H9 (cell line): ENCODE data around the gene ARHGEF7. TPM values are rescaled to one million over a fixed set of nuclear protein-coding genes. Genes with fewer than 3 reads are reported as not detected.

Source experiments
- DNase-seq: peaks from one replicate; pipeline ENCODE4 v3.0.0-alpha.2; 2017
- H2AFZ ChIP-seq: one replicate; pipeline ENCODE4 v1.6.1; 2013; ENCODE audit warnings: mild to moderate bottlenecking, low read length, control low read depth, moderate library complexity
- H2AK5ac ChIP-seq: 2 replicates; pipeline ENCODE4 v1.6.1; 2013; ENCODE audit warnings: low read length, control low read depth, mixed read lengths; ENCODE audit not compliant: insufficient read length
- H2BK120ac ChIP-seq: one replicate; pipeline ENCODE4 v1.6.1; 2013; ENCODE audit warnings: low read depth, mild to moderate bottlenecking, low read length, control low read depth, inconsistent platforms; ENCODE audit not compliant: poor library complexity, severe bottlenecking
- H2BK12ac ChIP-seq: 2 replicates; pipeline ENCODE4 v1.6.1; 2013; ENCODE audit warnings: low read length, control low read depth, mixed read lengths, low read depth; ENCODE audit not compliant: insufficient read length
- H2BK15ac ChIP-seq: 2 replicates; pipeline ENCODE4 v1.6.1; 2013; ENCODE audit warnings: low read depth, low read length, control low read depth
- H2BK20ac ChIP-seq: one replicate; pipeline ENCODE4 v1.6.1; 2013; ENCODE audit warnings: low read depth, mild to moderate bottlenecking, low read length, control low read depth, inconsistent platforms; ENCODE audit not compliant: poor library complexity, severe bottlenecking
- H2BK5ac ChIP-seq: 2 replicates; pipeline ENCODE4 v1.6.1; 2013; ENCODE audit warnings: low read length, control low read depth, mixed read lengths; ENCODE audit not compliant: insufficient read length
- H3K14ac ChIP-seq: 2 replicates; pipeline ENCODE4 v1.6.1; 2013; ENCODE audit warnings: low read length, control low read depth; ENCODE audit not compliant: insufficient read depth
- H3K18ac ChIP-seq: 2 replicates; pipeline ENCODE4 v1.6.1; 2013; ENCODE audit warnings: low read depth, mild to moderate bottlenecking, mixed read lengths, low read length, control low read depth; ENCODE audit not compliant: insufficient read length
- H3K23ac ChIP-seq: 2 replicates; pipeline ENCODE4 v1.6.1; 2013; ENCODE audit warnings: low read length, control low read depth, mixed read lengths, low read depth; ENCODE audit not compliant: insufficient read length
- H3K23me2 ChIP-seq: 2 replicates; pipeline ENCODE4 v1.6.1; 2013; ENCODE audit warnings: low read depth, mild to moderate bottlenecking, mixed read lengths, low read length, control low read depth; ENCODE audit not compliant: insufficient read length, poor library complexity, severe bottlenecking
- H3K27ac ChIP-seq: 2 replicates; pipeline ENCODE4 v1.5.1; 2013; ENCODE audit warnings: low read length, control low read depth, mixed read lengths, low read depth; ENCODE audit not compliant: insufficient read length
- H3K27me3 ChIP-seq: 2 replicates; pipeline ENCODE4 v1.6.1; 2013; ENCODE audit warnings: low read length, control low read depth, inconsistent platforms; ENCODE audit not compliant: insufficient read depth
- H3K4ac ChIP-seq: 2 replicates; pipeline ENCODE4 v1.6.1; 2013; ENCODE audit warnings: low read depth, mild to moderate bottlenecking, control low read depth, inconsistent platforms, low read length, moderate library complexity
- H3K4me1 ChIP-seq: 2 replicates; pipeline ENCODE4 v1.6.1; 2013; ENCODE audit warnings: low read length, control low read depth, inconsistent platforms; ENCODE audit not compliant: insufficient read depth
- H3K4me2 ChIP-seq: 2 replicates; pipeline ENCODE4 v1.6.1; 2013; ENCODE audit warnings: low read length, control low read depth, mixed read lengths; ENCODE audit not compliant: insufficient read length, insufficient read depth
- H3K56ac ChIP-seq: 2 replicates; pipeline ENCODE4 v1.6.1; 2013; ENCODE audit warnings: low read depth, mild to moderate bottlenecking, mixed read lengths, low read length, control low read depth; ENCODE audit not compliant: insufficient read length
- H3K79me1 ChIP-seq: 2 replicates; pipeline ENCODE4 v1.6.1; 2013; ENCODE audit warnings: low read depth, mild to moderate bottlenecking, moderate library complexity, low read length, control low read depth, inconsistent platforms; ENCODE audit not compliant: insufficient read depth, poor library complexity, severe bottlenecking
- H3K79me2 ChIP-seq: 2 replicates; pipeline ENCODE4 v1.6.1; 2013; ENCODE audit warnings: low read length, control low read depth, inconsistent platforms; ENCODE audit not compliant: insufficient read depth
- H3K9ac ChIP-seq: 2 replicates; pipeline ENCODE4 v1.6.1; 2013; ENCODE audit warnings: low read length, control low read depth, mixed read lengths; ENCODE audit not compliant: insufficient read length; ENCODE audit errors: extremely low read depth
- H3K9me3 ChIP-seq: one replicate; pipeline ENCODE4 v1.6.1; 2013; ENCODE audit warnings: low read depth, low read length, inconsistent platforms; ENCODE audit not compliant: control insufficient read depth
- H3T11ph ChIP-seq: one replicate; pipeline ENCODE4 v1.6.1; 2013; ENCODE audit warnings: mild to moderate bottlenecking, low read length, control low read depth, inconsistent platforms
- H4K20me1 ChIP-seq: one replicate; pipeline ENCODE4 v1.6.1; 2013; ENCODE audit not compliant: control insufficient read depth, insufficient read length, insufficient read depth
- H4K5ac ChIP-seq: 2 replicates; pipeline ENCODE4 v1.6.1; 2013; ENCODE audit warnings: low read depth, mild to moderate bottlenecking, mixed read lengths, low read length, control low read depth; ENCODE audit not compliant: insufficient read length
- H4K8ac ChIP-seq: replicated peaks from 2 replicates; pipeline ENCODE4 v1.6.1; 2013; ENCODE audit warnings: low read length, control low read depth, mixed read lengths, low read depth; ENCODE audit not compliant: insufficient read length
- H4K91ac ChIP-seq: 2 replicates; pipeline ENCODE4 v1.6.1; 2013; ENCODE audit warnings: low read depth, mild to moderate bottlenecking, moderate library complexity, mixed read lengths, low read length, control low read depth; ENCODE audit not compliant: insufficient read length
- H3K27ac Mint-ChIP-seq, 3 experiments: 2 replicates in 2 of 3; 3 replicates in 1 of 3; pipeline ENCODE4 v1.8.0; 2020 to 2021; ENCODE audit warnings: mixed read lengths in 3 of 3, mild to moderate bottlenecking in 1 of 3, moderate library complexity in 1 of 3
- H3K27me3 Mint-ChIP-seq: 2 replicates; pipeline ENCODE4 v1.8.0; 2021; ENCODE audit warnings: low read depth, mild to moderate bottlenecking, moderate library complexity, mixed read lengths
- H3K36me3 Mint-ChIP-seq, 3 experiments: 2 replicates in 2 of 3; 3 replicates in 1 of 3; pipeline ENCODE4 v1.8.0; 2020 to 2021; ENCODE audit warnings: low read depth in 3 of 3, mixed read lengths in 3 of 3; ENCODE audit not compliant: insufficient read depth in 1 of 3
- H3K4me1 Mint-ChIP-seq, 2 experiments: 2 replicates each; pipeline ENCODE4 v1.8.0; 2020; ENCODE audit warnings: mixed read lengths in 2 of 2
- H3K4me3 Mint-ChIP-seq, 2 experiments: 2 replicates in 1 of 2; 3 replicates in 1 of 2; pipeline ENCODE4 v1.8.0; 2020 to 2021; ENCODE audit warnings: mild to moderate bottlenecking in 2 of 2, mixed read lengths in 2 of 2, moderate library complexity in 1 of 2
- H3K9me3 Mint-ChIP-seq, 2 experiments: 2 replicates in 1 of 2; 3 replicates in 1 of 2; pipeline ENCODE4 v1.8.0; 2020; ENCODE audit warnings: mild to moderate bottlenecking in 2 of 2, mixed read lengths in 2 of 2, moderate library complexity in 1 of 2
- CTCF ChIP-seq: fragments of 200-600 bp; sonication (generic); conservative IDR thresholded peaks from 3 replicates; pipeline ENCODE4 v1.8.0; 2021; ENCODE audit warnings: antibody characterized with exemption, mild to moderate bottlenecking
- WGBS: extraction: QIAGEN DNeasy Blood & Tissue Kit; methylation state at CpG from one replicate; pipeline ENCODE4 v1.1.7; 2013; ENCODE audit warnings: missing lambda C conversion rate, low lambda C conversion rate, mixed read lengths; ENCODE audit not compliant: insufficient read length; ENCODE audit errors: extremely low coverage; 5-methylcytosine and 5-hydroxymethylcytosine counted together
- total RNA-seq: library from RNA; stranded (reverse); gene quantifications from 2 replicates; pipeline ENCODE4 v1.2.1, GENCODE V29; 2021

ARHGEF7 gene
- total RNA-seq, 1 experiment from 2014 or later: 51.9 TPM

GRCh38 chr13:111304041-111304544 is 189.0 kb downstream of the ARHGEF7 start:
- H2BK5ac ChIP-seq: no peak overlapping the region
- no peak overlapping the region for H3K4ac ChIP-seq
- H3K27me3 ChIP-seq: no peaks in the 10 kb centered on the region
- H2AK5ac ChIP-seq: no peak overlapping the region
- peaks cover 55 to 80% (median 75%) of the 10 kb centered on the region in 3 experiments for H3K36me3 Mint-ChIP-seq
- TF ChIP-seq CTCF: no peak
- no peak overlapping the region for H3K4me2 ChIP-seq
- H2BK120ac ChIP-seq: no peak overlapping the region
- H3K56ac ChIP-seq: no peak overlapping the region
- H3K27me3 Mint-ChIP-seq: no peaks in the 10 kb centered on the region
- H3K4me1 Mint-ChIP-seq: no peaks in the 10 kb centered on the region
- H3K4me1 ChIP-seq: no peaks in the 10 kb centered on the region
- no peak overlapping the region for H4K5ac ChIP-seq
- peaks cover 6 to 9% of the 10 kb centered on the region in 2 experiments; a peak in 4 of 5 replicates for H3K9me3 Mint-ChIP-seq
- no peak overlapping the region for H4K91ac ChIP-seq
- H3K27ac ChIP-seq: no peak overlapping the region
- no peak overlapping the region for H2BK20ac ChIP-seq
- H3K27ac Mint-ChIP-seq: no peak overlapping the region
- no peak overlapping the region for H3K14ac ChIP-seq
- no peaks in the 10 kb centered on the region for H3K23me2 ChIP-seq
- no peak overlapping the region for H2BK12ac ChIP-seq
- peaks cover 4% of the 10 kb centered on the region for H3K9me3 ChIP-seq
- DNase-seq: no peak
- H3K18ac ChIP-seq: no peak overlapping the region
- no peak overlapping the region for H4K8ac ChIP-seq
- H3K23ac ChIP-seq: no peak overlapping the region
- H4K20me1 ChIP-seq: no peaks in the 10 kb centered on the region
- no peak overlapping the region for H2AFZ ChIP-seq
- no peaks in the 10 kb centered on the region for H3K79me1 ChIP-seq
- no peak overlapping the region for H3K4me3 Mint-ChIP-seq
- no peak overlapping the region for H3K9ac ChIP-seq
- H3T11ph ChIP-seq: no peak overlapping the region
- peaks cover 2% of the 10 kb centered on the region; the same call in 1 of the 2 replicates for H3K79me2 ChIP-seq
- no CpG with 5 or more reads among the region's 15 CpGs for WGBS
- no peak overlapping the region for H2BK15ac ChIP-seq
